ENCODE results near the gene CASR.
"Not testable (repeated sequence)": the region's sequence is repeated elsewhere in the genome, so short reads cannot be mapped to it uniquely, and the experiment has no call there.

The CASR gene

GRCh38 chr3:122183521-122183892 lies at the start of gene CASR:
Gene CASR, plus strand, starts transcription at chr3:122183668. Its CDS starts 70,522 bp downstream, at chr3:122254190.
- Histone ChIP-seq H3K36me3 (ENCODE audit: control insufficient read depth, insufficient read depth, low read length) (no peaks in the 10 kb centered on the region), H3K4me1 (ENCODE audit: control insufficient read depth, insufficient read depth, low read length) (no peaks in the 10 kb centered on the region), H3K9ac (ENCODE audit: low read depth, low read length) (no peak within 1 kb of the TSS), H3K4me3 (ENCODE audit: low read depth, low read length) (peak within 1 kb of the TSS; percentile 75), H3K9me3 (ENCODE audit: control insufficient read depth, insufficient read depth, low read length) (no peaks in the 10 kb centered on the region), H3K27me3 (ENCODE audit: control insufficient read depth, insufficient read depth, low read length) (peaks cover 63% of the 10 kb centered on the region)

- no peak overlapping the region for H3K4me3 ChIP-seq (ENCODE audit: low read depth, low read length)
- no peaks in the 10 kb centered on the region for H3K27me3 ChIP-seq (ENCODE audit: control insufficient read depth, insufficient read depth, low read length)
- no peaks in the 10 kb centered on the region for H3K36me3 ChIP-seq (ENCODE audit: control insufficient read depth, insufficient read depth, low read length)
- peaks cover 4% of the 10 kb centered on the region for H3K9me3 ChIP-seq (ENCODE audit: control insufficient read depth, insufficient read depth, low read length)
- H3K4me1 ChIP-seq (ENCODE audit: control insufficient read depth, insufficient read depth, low read length): no peaks in the 10 kb centered on the region
- no peak overlapping the region for H3K9ac ChIP-seq (ENCODE audit: low read depth, low read length)
Measured at GRCh38 chr3:122146466-122146865, 37.0 kb upstream of the CASR start.

GRCh38 chr3:122148941-122149627 lies 34.4 kb upstream of the CASR start:
- Histone ChIP-seq H3K27me3 (ENCODE audit: control insufficient read depth, insufficient read depth, low read length) (no peaks in the 10 kb centered on the region), H3K36me3 (ENCODE audit: control insufficient read depth, insufficient read depth, low read length) (no peaks in the 10 kb centered on the region), H3K4me1 (ENCODE audit: control insufficient read depth, insufficient read depth, low read length) (no peaks in the 10 kb centered on the region), H3K9ac (ENCODE audit: low read depth, low read length) (no peak overlapping the region), H3K9me3 (ENCODE audit: control insufficient read depth, insufficient read depth, low read length) (no peaks in the 10 kb centered on the region), H3K4me3 (ENCODE audit: low read depth, low read length) (no peak overlapping the region)

- H3K36me3 ChIP-seq (ENCODE audit: control insufficient read depth, insufficient read depth, low read length): no peaks in the 10 kb centered on the region
- no peak overlapping the region for H3K9ac ChIP-seq (ENCODE audit: low read depth, low read length)
- H3K27me3 ChIP-seq (ENCODE audit: control insufficient read depth, insufficient read depth, low read length): no peaks in the 10 kb centered on the region
- no peaks in the 10 kb centered on the region for H3K4me1 ChIP-seq (ENCODE audit: control insufficient read depth, insufficient read depth, low read length)
- H3K9me3 ChIP-seq (ENCODE audit: control insufficient read depth, insufficient read depth, low read length): no peaks in the 10 kb centered on the region
- no peak overlapping the region for H3K4me3 ChIP-seq (ENCODE audit: low read depth, low read length)
Measured at GRCh38 chr3:122151480-122151879, 32.0 kb upstream of the CASR start.

- not testable (repeated sequence) for H3K4me3 ChIP-seq (ENCODE audit: low read depth, low read length); H3K9me3 ChIP-seq (ENCODE audit: control insufficient read depth, insufficient read depth, low read length); H3K36me3 ChIP-seq (ENCODE audit: control insufficient read depth, insufficient read depth, low read length); H3K9ac ChIP-seq (ENCODE audit: low read depth, low read length); H3K27me3 ChIP-seq (ENCODE audit: control insufficient read depth, insufficient read depth, low read length); H3K4me1 ChIP-seq (ENCODE audit: control insufficient read depth, insufficient read depth, low read length)
Measured at GRCh38 chr3:122164983-122165382, 18.5 kb upstream of the CASR start.

- H3K9ac ChIP-seq (ENCODE audit: low read depth, low read length): no peak overlapping the region
- H3K4me3 ChIP-seq (ENCODE audit: low read depth, low read length): no peak overlapping the region
- no peaks in the 10 kb centered on the region for H3K9me3 ChIP-seq (ENCODE audit: control insufficient read depth, insufficient read depth, low read length)
- H3K4me1 ChIP-seq (ENCODE audit: control insufficient read depth, insufficient read depth, low read length): no peaks in the 10 kb centered on the region
- no peaks in the 10 kb centered on the region for H3K36me3 ChIP-seq (ENCODE audit: control insufficient read depth, insufficient read depth, low read length)
- H3K27me3 ChIP-seq (ENCODE audit: control insufficient read depth, insufficient read depth, low read length): no peaks in the 10 kb centered on the region
Measured at GRCh38 chr3:122167630-122168029, 15.8 kb upstream of the CASR start.

GRCh38 chr3:122168044-122168443 lies 15.4 kb upstream of the CASR start:
- H3K27me3 ChIP-seq (ENCODE audit: control insufficient read depth, insufficient read depth, low read length): no peaks in the 10 kb centered on the region
- no peaks in the 10 kb centered on the region for H3K4me1 ChIP-seq (ENCODE audit: control insufficient read depth, insufficient read depth, low read length)
- H3K4me3 ChIP-seq (ENCODE audit: low read depth, low read length): no peak overlapping the region
- H3K36me3 ChIP-seq (ENCODE audit: control insufficient read depth, insufficient read depth, low read length): no peaks in the 10 kb centered on the region
- H3K9ac ChIP-seq (ENCODE audit: low read depth, low read length): no peak overlapping the region
- no peaks in the 10 kb centered on the region for H3K9me3 ChIP-seq (ENCODE audit: control insufficient read depth, insufficient read depth, low read length)

GRCh38 chr3:122169911-122170310 lies 13.6 kb upstream of the CASR start:
- H3K36me3 ChIP-seq (ENCODE audit: control insufficient read depth, insufficient read depth, low read length): no peaks in the 10 kb centered on the region
- H3K27me3 ChIP-seq (ENCODE audit: control insufficient read depth, insufficient read depth, low read length): no peaks in the 10 kb centered on the region
- H3K9me3 ChIP-seq (ENCODE audit: control insufficient read depth, insufficient read depth, low read length): no peaks in the 10 kb centered on the region
- H3K4me1 ChIP-seq (ENCODE audit: control insufficient read depth, insufficient read depth, low read length): no peaks in the 10 kb centered on the region
- H3K4me3 ChIP-seq (ENCODE audit: low read depth, low read length): no peak overlapping the region
- no peak overlapping the region for H3K9ac ChIP-seq (ENCODE audit: low read depth, low read length)

GRCh38 chr3:122171361-122171760 lies 12.1 kb upstream of the CASR start:
- H3K36me3 ChIP-seq (ENCODE audit: control insufficient read depth, insufficient read depth, low read length); H3K27me3 ChIP-seq (ENCODE audit: control insufficient read depth, insufficient read depth, low read length); H3K9ac ChIP-seq (ENCODE audit: low read depth, low read length); H3K4me1 ChIP-seq (ENCODE audit: control insufficient read depth, insufficient read depth, low read length); H3K4me3 ChIP-seq (ENCODE audit: low read depth, low read length); H3K9me3 ChIP-seq (ENCODE audit: control insufficient read depth, insufficient read depth, low read length): not testable (repeated sequence)

GRCh38 chr3:122178711-122179110 lies 4.8 kb upstream of the CASR start:
- H3K9me3 ChIP-seq (ENCODE audit: control insufficient read depth, insufficient read depth, low read length): no peaks in the 10 kb centered on the region
- no peak overlapping the region for H3K9ac ChIP-seq (ENCODE audit: low read depth, low read length)
- no peak overlapping the region for H3K4me3 ChIP-seq (ENCODE audit: low read depth, low read length)
- H3K27me3 ChIP-seq (ENCODE audit: control insufficient read depth, insufficient read depth, low read length): peaks cover 33% of the 10 kb centered on the region
- H3K4me1 ChIP-seq (ENCODE audit: control insufficient read depth, insufficient read depth, low read length): no peaks in the 10 kb centered on the region
- no peaks in the 10 kb centered on the region for H3K36me3 ChIP-seq (ENCODE audit: control insufficient read depth, insufficient read depth, low read length)

- no peaks in the 10 kb centered on the region for H3K36me3 ChIP-seq (ENCODE audit: control insufficient read depth, insufficient read depth, low read length)
- peaks cover 63% of the 10 kb centered on the region for H3K27me3 ChIP-seq (ENCODE audit: control insufficient read depth, insufficient read depth, low read length)
- no peak overlapping the region for H3K9ac ChIP-seq (ENCODE audit: low read depth, low read length)
- H3K4me1 ChIP-seq (ENCODE audit: control insufficient read depth, insufficient read depth, low read length): no peaks in the 10 kb centered on the region
- H3K9me3 ChIP-seq (ENCODE audit: control insufficient read depth, insufficient read depth, low read length): no peaks in the 10 kb centered on the region
- H3K4me3 ChIP-seq (ENCODE audit: low read depth, low read length): peak overlapping the region; percentile 75
Measured at GRCh38 chr3:122183893-122184590, 574 bp downstream of the CASR start.

- Histone ChIP-seq H3K4me1 (ENCODE audit: control insufficient read depth, insufficient read depth, low read length) (no peaks in the 10 kb centered on the region), H3K36me3 (ENCODE audit: control insufficient read depth, insufficient read depth, low read length) (no peaks in the 10 kb centered on the region), H3K9ac (ENCODE audit: low read depth, low read length) (no peak overlapping the region), H3K27me3 (ENCODE audit: control insufficient read depth, insufficient read depth, low read length) (peaks cover 63% of the 10 kb centered on the region), H3K9me3 (ENCODE audit: control insufficient read depth, insufficient read depth, low read length) (no peaks in the 10 kb centered on the region), H3K4me3 (ENCODE audit: low read depth, low read length) (peak overlapping the region; percentile 75)
Measured at GRCh38 chr3:122184591-122184929, 1.1 kb downstream of the CASR start.
